DOHH2 (cell line): ENCODE data around the gene VSTM2L.

Experiments
- H3F3A ChIP-seq: fragments of 200-600 bp; sonication (generic), shearing (Covaris generic); 2 replicates; pipeline ENCODE4 v1.6.0; 2016; ENCODE audit warnings: antibody characterized with exemption, mild to moderate bottlenecking; ENCODE audit not compliant: control insufficient read depth, insufficient read depth
- H3K27ac ChIP-seq: fragments of 200-600 bp; sonication (generic); 2 replicates; pipeline ENCODE4 v1.5.1; 2014; ENCODE audit warnings: low read depth, mild to moderate bottlenecking, low read length, moderate library complexity
- H3K27me3 ChIP-seq: fragments of 200-600 bp; sonication (generic); 2 replicates; pipeline ENCODE4 v1.6.1; 2014; ENCODE audit warnings: mild to moderate bottlenecking, low read length, mixed read lengths; ENCODE audit not compliant: control insufficient read depth
- H3K36me3 ChIP-seq: fragments of 200-600 bp; sonication (generic); 2 replicates; pipeline ENCODE4 v1.6.1; 2014; ENCODE audit warnings: mild to moderate bottlenecking, low read length, moderate library complexity, mixed read lengths; ENCODE audit not compliant: control insufficient read depth
- H3K4me1 ChIP-seq: fragments of 200-600 bp; sonication (generic); 2 replicates; pipeline ENCODE4 v1.6.1; 2014; ENCODE audit warnings: mild to moderate bottlenecking, low read length, mixed read lengths; ENCODE audit not compliant: control insufficient read depth
- H3K4me2 ChIP-seq: fragments of 200-600 bp; sonication (generic); 2 replicates; pipeline ENCODE4 v1.6.0; 2014; ENCODE audit warnings: mild to moderate bottlenecking, low read length, moderate library complexity
- H3K4me3 ChIP-seq: fragments of 200-600 bp; sonication (generic); 2 replicates; pipeline ENCODE4 v1.5.1; 2014; ENCODE audit warnings: mild to moderate bottlenecking, low read length, mixed read lengths
- H3K79me2 ChIP-seq: fragments of 200-600 bp; sonication (generic); 2 replicates; pipeline ENCODE4 v1.6.1; 2014; ENCODE audit warnings: mild to moderate bottlenecking, low read length, mixed read lengths; ENCODE audit not compliant: control insufficient read depth
- H3K9me2 ChIP-seq: fragments of 200-600 bp; sonication (generic); replicated peaks from 2 replicates; pipeline ENCODE4 v1.6.1; 2014; ENCODE audit warnings: mild to moderate bottlenecking, low read length, mixed read lengths; ENCODE audit not compliant: control insufficient read depth
- H3K9me3 ChIP-seq: fragments of 200-600 bp; sonication (generic); 2 replicates; pipeline ENCODE4 v1.6.1; 2014; ENCODE audit warnings: antibody characterized with exemption, low read length, mixed read lengths; ENCODE audit not compliant: control insufficient read depth, insufficient read depth
- H4K20me1 ChIP-seq: fragments of 200-600 bp; sonication (generic); 2 replicates; pipeline ENCODE4 v1.6.0; 2014; ENCODE audit warnings: low read depth, mild to moderate bottlenecking, antibody characterized with exemption, low read length, moderate library complexity; ENCODE audit not compliant: control insufficient read depth, insufficient read depth
- EZH2phosphoT487 ChIP-seq: fragments of 200-600 bp; sonication (generic); IDR thresholded peaks from 2 replicates; pipeline ENCODE4 v1.6.1; 2017; ENCODE audit warnings: borderline replicate concordance, mild to moderate bottlenecking, antibody characterized with exemption, low read length, moderate library complexity, mixed read lengths
- TF ChIP-seq, protein P1 (sequence below): fragments of 200-600 bp; sonication (generic); IDR thresholded peaks from one replicate; pipeline ENCODE4 v1.5.1; 2014; ENCODE audit warnings: antibody characterized with exemption, mild to moderate bottlenecking, low read depth, low read length; ENCODE audit not compliant: poor library complexity, severe bottlenecking

The VSTM2L gene

DNA sequence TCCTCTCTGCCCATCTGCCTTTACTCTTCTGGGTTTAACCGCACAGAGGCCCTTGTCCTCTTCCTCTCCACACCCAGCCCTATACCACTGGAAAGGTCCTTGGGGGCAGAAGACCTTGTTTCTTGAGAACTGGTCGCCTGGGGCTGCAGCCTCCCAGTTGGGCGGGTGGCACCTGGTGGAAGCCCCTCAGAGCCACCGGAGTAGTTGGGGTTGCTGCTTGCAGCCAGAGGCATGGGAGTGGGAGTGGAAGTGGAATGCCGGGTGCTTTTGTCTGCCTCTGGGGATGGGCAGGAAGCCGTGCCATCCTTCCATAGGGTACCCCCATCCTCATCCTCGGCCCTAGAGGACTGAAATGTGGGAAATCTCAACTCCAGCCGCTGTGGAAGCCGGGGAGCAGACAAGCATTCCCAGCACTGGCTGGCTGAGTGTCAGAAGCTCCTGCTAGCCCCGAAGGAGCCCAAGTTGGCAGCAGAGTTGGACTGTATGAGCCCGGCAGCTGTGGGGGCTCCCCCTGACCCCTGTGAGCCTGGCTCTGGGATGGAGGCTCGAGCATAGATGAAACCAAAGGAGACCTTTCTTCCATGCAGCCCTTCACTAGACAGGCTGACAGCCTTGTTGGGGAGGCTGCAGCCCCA is 1.2 kb downstream of the VSTM2L start:
- Histone ChIP-seq H3K4me1 (no peaks in the 10 kb centered on the region), H3K27me3 (peaks cover 6% of the 10 kb centered on the region; the same call in 1 of the 2 replicates), H3F3A (no peaks in the 10 kb centered on the region), H3K36me3 (no peaks in the 10 kb centered on the region), H3K9me3 (no peaks in the 10 kb centered on the region), H3K4me3 (no peak overlapping the region), H3K79me2 (no peaks in the 10 kb centered on the region), H3K27ac (no peak overlapping the region), H3K9me2 (no peaks in the 10 kb centered on the region), H4K20me1 (no peaks in the 10 kb centered on the region; the same call in 1 of the 2 replicates), H3K4me2 (no peak overlapping the region)
- TF ChIP-seq, protein P1, sequence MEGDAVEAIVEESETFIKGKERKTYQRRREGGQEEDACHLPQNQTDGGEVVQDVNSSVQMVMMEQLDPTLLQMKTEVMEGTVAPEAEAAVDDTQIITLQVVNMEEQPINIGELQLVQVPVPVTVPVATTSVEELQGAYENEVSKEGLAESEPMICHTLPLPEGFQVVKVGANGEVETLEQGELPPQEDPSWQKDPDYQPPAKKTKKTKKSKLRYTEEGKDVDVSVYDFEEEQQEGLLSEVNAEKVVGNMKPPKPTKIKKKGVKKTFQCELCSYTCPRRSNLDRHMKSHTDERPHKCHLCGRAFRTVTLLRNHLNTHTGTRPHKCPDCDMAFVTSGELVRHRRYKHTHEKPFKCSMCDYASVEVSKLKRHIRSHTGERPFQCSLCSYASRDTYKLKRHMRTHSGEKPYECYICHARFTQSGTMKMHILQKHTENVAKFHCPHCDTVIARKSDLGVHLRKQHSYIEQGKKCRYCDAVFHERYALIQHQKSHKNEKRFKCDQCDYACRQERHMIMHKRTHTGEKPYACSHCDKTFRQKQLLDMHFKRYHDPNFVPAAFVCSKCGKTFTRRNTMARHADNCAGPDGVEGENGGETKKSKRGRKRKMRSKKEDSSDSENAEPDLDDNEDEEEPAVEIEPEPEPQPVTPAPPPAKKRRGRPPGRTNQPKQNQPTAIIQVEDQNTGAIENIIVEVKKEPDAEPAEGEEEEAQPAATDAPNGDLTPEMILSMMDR, result no peak
- TF ChIP-seq EZH2phosphoT487, result no peak

DNA sequence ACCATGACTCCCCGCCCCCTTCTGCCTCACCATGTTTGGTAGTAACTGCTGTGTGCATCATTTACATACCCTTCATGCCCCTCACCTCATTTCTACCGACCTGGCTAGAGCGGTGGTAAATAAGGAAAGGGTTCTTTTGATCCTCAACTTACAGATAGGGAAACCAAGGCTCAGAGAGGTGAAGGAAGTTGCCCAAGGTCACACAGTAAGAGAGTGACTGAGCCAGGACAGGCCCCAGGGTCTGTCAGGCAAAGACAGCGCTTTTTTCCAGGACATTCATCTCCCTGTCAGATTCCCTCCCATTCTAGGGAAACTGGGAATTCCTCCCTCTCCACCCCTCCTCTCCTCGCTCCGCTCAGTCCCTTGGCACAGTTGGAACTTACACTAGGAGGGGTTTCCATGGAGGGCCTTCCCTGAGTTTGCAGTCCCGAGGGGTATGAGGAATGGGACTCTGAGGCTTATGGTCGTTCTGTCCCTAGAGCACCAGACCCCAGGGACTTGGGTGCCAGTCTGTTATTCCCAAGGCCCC is 2.0 kb downstream of the VSTM2L start:
- TF ChIP-seq EZH2phosphoT487, result no peak
- TF ChIP-seq, protein P1, result no peak
- Histone ChIP-seq H3K79me2 (no peaks in the 10 kb centered on the region), H3F3A (no peaks in the 10 kb centered on the region), H3K9me3 (no peaks in the 10 kb centered on the region), H3K4me3 (no peak overlapping the region), H4K20me1 (no peaks in the 10 kb centered on the region; the same call in 1 of the 2 replicates), H3K4me1 (no peaks in the 10 kb centered on the region), H3K36me3 (no peaks in the 10 kb centered on the region), H3K27me3 (peaks cover 6% of the 10 kb centered on the region; the same call in 1 of the 2 replicates), H3K9me2 (no peaks in the 10 kb centered on the region), H3K4me2 (no peak overlapping the region), H3K27ac (no peak overlapping the region)

DNA sequence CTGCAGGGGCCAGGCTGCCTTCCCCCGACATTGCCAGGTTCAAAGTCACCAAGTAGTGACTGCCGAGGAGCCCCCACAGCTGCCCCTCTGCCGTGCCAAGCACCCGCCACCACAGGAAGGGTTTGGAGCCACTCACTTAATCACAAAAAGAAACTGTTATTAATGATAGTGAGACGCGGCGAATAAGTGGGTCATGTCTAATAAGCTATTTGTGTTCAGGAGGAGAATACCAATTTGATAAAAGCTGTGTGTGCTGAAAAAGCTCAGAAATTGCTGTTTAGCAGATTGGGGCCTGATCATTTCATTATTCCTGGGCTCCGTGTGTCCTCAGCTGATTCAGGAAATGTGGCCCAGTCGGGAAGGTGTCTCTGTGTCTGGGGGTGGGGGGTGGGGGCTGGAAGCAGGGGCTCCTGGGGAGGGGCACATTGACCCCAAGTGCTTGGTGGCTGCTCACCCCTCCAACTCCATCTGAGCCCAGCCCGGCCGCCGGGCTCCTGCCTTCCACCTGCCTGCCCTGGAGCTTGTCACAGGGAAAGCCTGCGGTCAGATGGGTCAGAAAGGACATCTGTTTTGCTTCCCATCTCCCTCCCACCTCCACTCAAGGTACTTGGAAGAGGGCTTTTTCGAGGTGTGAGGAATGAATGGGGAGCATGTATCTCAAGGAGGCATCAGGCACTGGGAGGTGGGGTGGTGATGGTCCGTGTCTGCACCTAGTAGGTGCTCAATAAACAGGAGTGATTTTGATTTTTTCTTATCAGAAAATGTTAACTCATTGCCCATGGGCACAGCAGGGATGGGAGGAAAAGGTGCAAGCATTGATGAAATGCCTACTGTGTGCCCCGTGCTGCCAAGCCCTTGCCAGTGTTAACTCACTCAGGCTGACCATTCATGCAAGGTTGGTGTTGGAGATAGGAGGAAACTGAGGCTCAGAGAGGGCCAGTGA is 3.0 kb downstream of the VSTM2L start:
- Histone ChIP-seq H3K4me3 (no peak overlapping the region), H3K9me2 (no peaks in the 10 kb centered on the region), H4K20me1 (no peaks in the 10 kb centered on the region), H3K27me3 (peaks cover 6% of the 10 kb centered on the region; the same call in 1 of the 2 replicates), H3K27ac (no peak overlapping the region), H3K36me3 (no peaks in the 10 kb centered on the region), H3K4me2 (no peak overlapping the region), H3F3A (no peaks in the 10 kb centered on the region), H3K79me2 (no peaks in the 10 kb centered on the region), H3K4me1 (no peaks in the 10 kb centered on the region), H3K9me3 (no peaks in the 10 kb centered on the region)
- TF ChIP-seq EZH2phosphoT487, result no peak
- TF ChIP-seq, protein P1, result no peak
